Activated naive CD8-positive, alpha-beta T cell (primary cell): ENCODE measurements around the gene KRT14.
"Not testable (repeated sequence)": the region's sequence is repeated elsewhere in the genome, so short reads cannot be mapped to it uniquely, and the experiment has no call there.

Source experiments
- H3K27ac Mint-ChIP-seq: one replicate; pipeline ENCODE4 v1.8.0; 2021; ENCODE audit warnings: mixed read lengths
- H3K27me3 Mint-ChIP-seq: one replicate; pipeline ENCODE4 v1.8.0; 2021; ENCODE audit warnings: mixed read lengths
- H3K36me3 Mint-ChIP-seq: one replicate; pipeline ENCODE4 v1.8.0; 2021; ENCODE audit warnings: mixed read lengths
- H3K4me1 Mint-ChIP-seq: one replicate; pipeline ENCODE4 v1.8.0; 2021; ENCODE audit warnings: low read depth, mixed read lengths
- H3K4me3 Mint-ChIP-seq: one replicate; pipeline ENCODE4 v1.8.0; 2021; ENCODE audit warnings: mild to moderate bottlenecking, mixed read lengths
- H3K9me3 Mint-ChIP-seq: one replicate; pipeline ENCODE4 v1.8.0; 2021; ENCODE audit warnings: low read depth, mixed read lengths

KRT14 gene

GRCh38 chr17:41553176-41553575, 33.5 kb downstream of the KRT14 start:
- Mint-ChIP-seq H3K4me1 (peaks cover 14% of the 10 kb centered on the region), H3K27me3 (peaks cover 10% of the 10 kb centered on the region), H3K9me3 (no peaks in the 10 kb centered on the region), H3K36me3 (peaks cover 2% of the 10 kb centered on the region), H3K4me3 (no peak overlapping the region), H3K27ac (no peak overlapping the region)

DNA sequence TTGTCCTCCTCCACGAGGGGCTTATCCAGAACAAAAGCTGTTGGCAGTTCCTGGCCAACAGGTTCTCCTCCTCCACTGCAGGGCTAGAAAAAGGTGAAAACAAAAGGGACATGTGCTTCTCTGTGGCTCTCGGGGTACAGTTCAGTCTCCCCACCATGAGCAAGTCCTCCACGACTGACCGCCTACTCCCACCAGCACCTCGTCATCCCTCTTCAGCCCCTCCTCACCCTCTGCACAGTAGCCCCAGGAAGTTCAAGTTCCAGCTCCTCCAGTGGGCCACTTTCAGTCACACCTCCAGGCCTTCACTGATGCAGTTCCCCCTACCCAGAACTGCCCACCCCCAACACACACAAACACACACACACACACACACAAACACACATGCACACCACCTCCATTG, 34.2 kb downstream of the KRT14 start:
- H3K4me1 Mint-ChIP-seq: peaks cover 19% of the 10 kb centered on the region
- H3K9me3 Mint-ChIP-seq: no peaks in the 10 kb centered on the region
- H3K27ac Mint-ChIP-seq: no peak overlapping the region
- H3K4me3 Mint-ChIP-seq: no peak overlapping the region
- H3K27me3 Mint-ChIP-seq: peaks cover 7% of the 10 kb centered on the region
- peaks cover 2% of the 10 kb centered on the region for H3K36me3 Mint-ChIP-seq

DNA sequence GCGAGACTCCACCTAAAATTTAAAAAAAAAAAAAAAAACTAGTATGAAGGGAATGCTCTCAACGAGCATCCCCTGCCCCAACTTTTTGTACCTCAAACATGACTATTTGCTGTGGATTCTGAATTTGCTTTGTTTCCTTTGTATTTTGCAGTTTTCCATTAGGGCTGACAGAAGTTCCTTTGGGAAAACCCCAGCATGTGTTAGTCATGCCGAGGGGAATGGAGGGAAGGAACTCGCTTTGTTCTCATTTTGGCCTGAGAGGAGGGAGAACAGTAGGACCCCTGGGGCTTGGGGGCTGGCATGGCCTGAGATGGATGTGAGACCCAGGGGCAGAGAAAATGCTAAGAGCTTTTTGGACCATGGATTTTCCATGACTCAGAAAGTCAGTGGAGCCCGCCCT, 35.3 kb downstream of the KRT14 start:
- H3K36me3 Mint-ChIP-seq: peaks cover 4% of the 10 kb centered on the region
- peaks cover 8% of the 10 kb centered on the region for H3K27me3 Mint-ChIP-seq
- no peaks in the 10 kb centered on the region for H3K9me3 Mint-ChIP-seq
- no peak overlapping the region for H3K27ac Mint-ChIP-seq
- H3K4me1 Mint-ChIP-seq: peaks cover 19% of the 10 kb centered on the region
- H3K4me3 Mint-ChIP-seq: no peak overlapping the region

GRCh38 chr17:41549596-41550039, 37.1 kb downstream of the KRT14 start:
- Mint-ChIP-seq H3K4me3 (no peak overlapping the region), H3K36me3 (peaks cover 4% of the 10 kb centered on the region), H3K4me1 (peaks cover 19% of the 10 kb centered on the region), H3K27ac (peak overlapping the region; percentile 50), H3K9me3 (no peaks in the 10 kb centered on the region), H3K27me3 (peaks cover 8% of the 10 kb centered on the region)

DNA sequence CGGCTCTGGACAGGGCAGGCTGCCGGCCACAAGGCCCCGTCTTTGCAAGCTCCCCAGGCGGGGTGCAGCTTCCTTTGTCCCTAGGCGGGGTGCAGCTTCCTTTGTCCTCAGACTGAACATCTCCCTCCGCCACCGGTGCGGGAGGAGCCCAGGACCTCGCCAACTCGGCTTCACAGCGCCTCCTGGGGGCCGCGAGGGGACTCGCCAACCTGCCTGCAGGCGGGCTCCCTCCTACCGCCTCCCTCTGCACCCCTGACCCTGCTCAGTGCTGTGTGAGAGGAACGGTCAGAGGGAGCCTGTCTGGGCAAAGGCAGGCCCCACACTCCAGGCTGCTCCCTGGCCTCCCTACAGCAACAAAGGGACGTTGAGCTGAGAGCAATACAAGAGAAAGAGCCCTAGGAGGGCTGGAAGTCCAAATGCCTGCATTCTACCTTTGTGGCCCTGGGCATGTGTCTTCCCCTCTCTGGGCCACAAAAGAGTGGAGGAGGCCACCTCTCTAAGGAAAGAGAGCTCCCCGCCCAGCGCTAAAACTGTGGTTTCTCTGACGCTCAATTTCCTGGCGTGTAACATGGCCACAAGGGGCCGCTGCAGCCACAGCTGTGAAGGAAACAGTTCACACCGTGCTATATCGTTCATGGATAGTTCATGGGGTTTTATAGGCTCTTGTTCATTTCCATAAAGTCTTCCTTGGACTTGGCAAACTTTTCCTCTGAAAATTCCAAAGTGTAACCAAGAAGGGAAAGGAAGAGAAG, 37.7 kb downstream of the KRT14 start:
- Mint-ChIP-seq H3K27me3 (peaks cover 5% of the 10 kb centered on the region), H3K4me3 (peak overlapping the region; percentile 49), H3K4me1 (peaks cover 19% of the 10 kb centered on the region), H3K9me3 (no peaks in the 10 kb centered on the region), H3K27ac (peak overlapping the region; percentile 50), H3K36me3 (peaks cover 2% of the 10 kb centered on the region)

- Mint-ChIP-seq H3K27ac (peak overlapping the region; percentile 55), H3K4me3 (peak overlapping the region; percentile 56), H3K27me3 (peaks cover 4% of the 10 kb centered on the region), H3K9me3 (no peaks in the 10 kb centered on the region), H3K36me3 (peaks cover 2% of the 10 kb centered on the region), H3K4me1 (peaks cover 19% of the 10 kb centered on the region)
Measured at GRCh38 chr17:41547921-41548843, 38.5 kb downstream of the KRT14 start.

- peaks cover 19% of the 10 kb centered on the region for H3K4me1 Mint-ChIP-seq
- no peak overlapping the region for H3K4me3 Mint-ChIP-seq
- no peaks in the 10 kb centered on the region for H3K9me3 Mint-ChIP-seq
- H3K36me3 Mint-ChIP-seq: peaks cover 2% of the 10 kb centered on the region
- H3K27me3 Mint-ChIP-seq: peaks cover 2% of the 10 kb centered on the region
- H3K27ac Mint-ChIP-seq: no peak overlapping the region
Measured at GRCh38 chr17:41547378-41547841, 39.3 kb downstream of the KRT14 start.

GRCh38 chr17:41546819-41547218, 39.9 kb downstream of the KRT14 start:
- peaks cover 2% of the 10 kb centered on the region for H3K36me3 Mint-ChIP-seq
- H3K9me3 Mint-ChIP-seq: no peaks in the 10 kb centered on the region
- H3K27ac Mint-ChIP-seq: no peak overlapping the region
- peaks cover 2% of the 10 kb centered on the region for H3K27me3 Mint-ChIP-seq
- no peak overlapping the region for H3K4me3 Mint-ChIP-seq
- peaks cover 19% of the 10 kb centered on the region for H3K4me1 Mint-ChIP-seq

- no peak overlapping the region for H3K4me3 Mint-ChIP-seq
- H3K36me3 Mint-ChIP-seq: peaks cover 2% of the 10 kb centered on the region
- H3K4me1 Mint-ChIP-seq: peaks cover 19% of the 10 kb centered on the region
- no peak overlapping the region for H3K27ac Mint-ChIP-seq
- H3K9me3 Mint-ChIP-seq: no peaks in the 10 kb centered on the region
- H3K27me3 Mint-ChIP-seq: peaks cover 2% of the 10 kb centered on the region
Measured at GRCh38 chr17:41545829-41546410, 40.8 kb downstream of the KRT14 start.

- Mint-ChIP-seq H3K9me3 (no peaks in the 10 kb centered on the region), H3K4me1 (peaks cover 19% of the 10 kb centered on the region), H3K4me3 (no peak overlapping the region), H3K36me3 (peaks cover 2% of the 10 kb centered on the region), H3K27me3 (peaks cover 2% of the 10 kb centered on the region), H3K27ac (no peak overlapping the region)
Measured at GRCh38 chr17:41544935-41545334, 41.8 kb downstream of the KRT14 start.

DNA sequence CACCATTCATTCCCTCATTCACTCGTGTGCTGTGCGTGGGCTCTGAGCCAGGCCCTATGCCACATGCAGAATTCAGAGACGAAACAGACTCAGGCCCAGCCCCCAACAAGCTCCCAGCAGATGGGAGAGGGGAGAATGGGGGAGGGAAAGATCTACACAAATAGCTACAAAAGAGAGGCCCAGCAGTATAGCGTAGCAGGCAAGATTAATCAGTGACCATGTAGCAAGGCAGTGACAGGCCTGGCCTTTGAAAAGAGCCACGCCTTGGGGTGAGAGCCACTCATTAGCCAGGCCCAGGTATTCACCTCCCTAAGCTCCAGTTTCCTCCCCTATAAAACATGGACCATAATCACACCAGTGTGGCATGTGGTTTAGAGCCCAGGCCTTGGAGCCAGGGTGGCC, 42.2 kb downstream of the KRT14 start:
- Mint-ChIP-seq H3K4me3 (no peak overlapping the region), H3K27me3 (peaks cover 2% of the 10 kb centered on the region), H3K27ac (no peak overlapping the region), H3K9me3 (no peaks in the 10 kb centered on the region), H3K4me1 (peaks cover 16% of the 10 kb centered on the region), H3K36me3 (peaks cover 2% of the 10 kb centered on the region)

GRCh38 chr17:41542786-41543185, 43.9 kb downstream of the KRT14 start:
- H3K4me1 Mint-ChIP-seq, H3K27me3 Mint-ChIP-seq, H3K36me3 Mint-ChIP-seq, H3K4me3 Mint-ChIP-seq, H3K9me3 Mint-ChIP-seq, H3K27ac Mint-ChIP-seq: not testable (repeated sequence)

- peaks cover 2% of the 10 kb centered on the region for H3K36me3 Mint-ChIP-seq
- H3K27me3 Mint-ChIP-seq: peaks cover 2% of the 10 kb centered on the region
- H3K9me3 Mint-ChIP-seq: no peaks in the 10 kb centered on the region
- no peak overlapping the region for H3K4me3 Mint-ChIP-seq
- H3K4me1 Mint-ChIP-seq: no peaks in the 10 kb centered on the region
- no peak overlapping the region for H3K27ac Mint-ChIP-seq
Measured at GRCh38 chr17:41542357-41542756, 44.3 kb downstream of the KRT14 start.

DNA sequence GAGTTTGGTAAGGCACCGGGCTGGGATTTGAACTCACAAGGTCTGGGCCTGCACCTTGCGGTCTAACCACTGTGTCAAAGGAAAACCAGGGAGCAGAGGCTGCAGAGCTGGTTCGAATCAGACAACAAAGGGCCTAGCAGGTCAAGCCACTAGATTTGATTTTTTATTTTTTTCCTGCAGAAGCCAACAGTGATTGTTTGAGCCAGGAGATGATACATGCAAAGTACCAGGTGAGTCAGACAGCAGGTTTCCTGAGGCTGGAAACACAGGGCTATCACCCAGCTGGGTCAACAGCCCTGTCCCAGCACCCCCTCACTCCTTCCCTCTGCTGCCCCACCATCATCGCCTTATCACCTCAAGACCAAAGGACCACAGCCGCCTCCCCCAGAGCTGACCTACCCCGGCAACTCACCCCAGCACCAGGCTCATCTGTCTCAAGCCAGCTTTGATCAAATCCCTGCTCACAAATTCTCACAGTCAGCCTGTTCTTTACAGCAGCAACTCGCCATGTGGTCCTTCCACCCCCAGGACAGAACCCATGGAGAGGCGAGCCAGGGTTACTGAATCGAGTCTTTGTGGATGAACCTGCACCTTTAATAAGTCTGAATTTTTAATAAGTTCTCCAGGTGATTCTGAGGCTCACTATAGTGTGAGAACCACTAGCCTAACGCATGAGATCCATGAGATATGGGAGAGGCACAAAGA, 45.6 kb downstream of the KRT14 start:
- Mint-ChIP-seq H3K36me3 (no peaks in the 10 kb centered on the region), H3K4me3 (no peak overlapping the region), H3K4me1 (no peaks in the 10 kb centered on the region), H3K27ac (no peak overlapping the region), H3K27me3 (peaks cover 2% of the 10 kb centered on the region), H3K9me3 (no peaks in the 10 kb centered on the region)
